C1 segment of cervical spinal cord (tissue), 14 donors: ENCODE measurements around the gene ADARB2.

Experiments
- DNase-seq, 14 donors: peaks; one replicate each; lab custom pipeline; 2025; lab: John Stamatoyannopoulos, UW

Gene ADARB2

DNA sequence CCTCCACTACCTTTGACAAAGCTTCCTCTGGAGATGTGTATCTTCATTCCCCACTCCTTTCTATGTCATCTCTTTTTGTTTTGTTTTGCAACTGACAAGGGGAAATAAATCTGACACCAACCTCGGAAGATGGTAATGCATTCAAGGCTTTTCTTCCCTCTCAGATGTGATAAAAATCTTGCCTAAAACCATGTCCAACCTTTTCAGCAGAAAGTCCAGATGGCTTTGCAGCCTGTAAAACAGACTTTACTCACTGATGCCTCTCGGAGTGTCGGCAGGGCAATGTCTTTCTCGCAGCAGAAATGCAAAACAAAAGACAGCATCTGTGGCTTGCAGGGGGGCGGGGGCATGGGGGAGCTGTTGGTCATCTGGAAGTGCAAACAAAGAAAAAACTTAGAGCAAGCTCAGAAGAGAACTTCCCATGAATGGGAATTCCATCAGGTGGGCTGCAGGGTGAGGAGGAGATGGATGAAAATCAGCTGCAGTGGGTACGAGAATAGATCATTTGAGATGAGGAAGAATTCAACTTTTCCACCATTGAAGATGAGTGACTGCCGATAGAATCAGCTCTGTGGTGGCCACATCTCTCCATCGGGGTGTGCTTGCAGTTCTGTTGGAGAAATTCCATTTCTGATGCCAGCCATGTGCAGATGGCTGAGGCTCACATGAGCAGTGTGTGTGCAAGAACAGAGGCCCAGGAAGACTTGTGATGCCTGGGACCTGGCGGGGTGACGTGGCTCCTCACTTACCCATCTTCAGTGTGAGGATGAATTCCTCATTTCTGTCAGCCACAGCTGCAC is 443.5 kb downstream of the ADARB2 start:
- DNase-seq, result peak in 3 of 14 donors; percentile 25 to 48 (median 37)

DNA sequence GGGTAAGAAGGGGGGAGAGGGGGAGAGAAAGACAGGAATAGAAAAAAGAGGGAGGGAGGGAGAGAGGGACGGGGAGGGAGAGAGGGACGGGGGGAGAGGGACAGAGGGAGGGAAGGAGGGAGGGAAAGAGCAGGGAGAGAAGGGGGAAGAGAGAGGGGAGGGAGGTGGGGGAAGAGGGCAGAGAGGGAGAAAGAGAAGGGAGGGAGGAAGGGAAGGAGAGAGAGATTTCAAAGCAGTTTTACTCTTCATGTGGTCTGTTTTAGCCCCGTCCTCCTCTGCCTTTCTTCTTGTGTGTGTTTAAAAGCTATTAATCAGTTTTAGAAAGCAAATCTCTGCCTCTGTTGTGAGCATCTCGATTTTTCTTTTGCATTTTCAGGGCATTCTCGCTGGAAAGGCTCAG is 444.2 kb downstream of the ADARB2 start:
- peak in 1 of 14 donors; percentile 35 for DNase-seq

DNA sequence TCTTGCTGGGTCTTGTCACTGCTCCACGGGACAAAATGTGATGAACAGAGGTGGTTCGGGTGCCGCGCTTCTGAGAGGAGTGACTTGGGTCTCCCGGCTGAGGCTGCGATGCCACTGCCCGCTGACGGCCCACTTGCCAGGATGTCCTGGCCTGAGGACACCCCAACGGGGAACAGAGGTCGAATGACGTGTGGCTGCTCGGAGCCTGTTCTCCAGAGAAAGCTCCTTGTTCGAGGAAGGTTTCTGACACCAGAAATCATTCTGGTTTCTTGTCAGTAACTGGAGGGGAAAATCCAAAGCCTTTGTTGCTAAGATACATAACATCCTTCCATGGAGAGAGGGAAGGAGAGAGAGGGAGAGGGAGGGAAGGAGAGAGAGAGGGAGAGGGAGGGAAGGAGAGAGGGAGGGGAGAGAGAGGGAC is 444.7 kb downstream of the ADARB2 start:
- DNase-seq, result no peak

DNA sequence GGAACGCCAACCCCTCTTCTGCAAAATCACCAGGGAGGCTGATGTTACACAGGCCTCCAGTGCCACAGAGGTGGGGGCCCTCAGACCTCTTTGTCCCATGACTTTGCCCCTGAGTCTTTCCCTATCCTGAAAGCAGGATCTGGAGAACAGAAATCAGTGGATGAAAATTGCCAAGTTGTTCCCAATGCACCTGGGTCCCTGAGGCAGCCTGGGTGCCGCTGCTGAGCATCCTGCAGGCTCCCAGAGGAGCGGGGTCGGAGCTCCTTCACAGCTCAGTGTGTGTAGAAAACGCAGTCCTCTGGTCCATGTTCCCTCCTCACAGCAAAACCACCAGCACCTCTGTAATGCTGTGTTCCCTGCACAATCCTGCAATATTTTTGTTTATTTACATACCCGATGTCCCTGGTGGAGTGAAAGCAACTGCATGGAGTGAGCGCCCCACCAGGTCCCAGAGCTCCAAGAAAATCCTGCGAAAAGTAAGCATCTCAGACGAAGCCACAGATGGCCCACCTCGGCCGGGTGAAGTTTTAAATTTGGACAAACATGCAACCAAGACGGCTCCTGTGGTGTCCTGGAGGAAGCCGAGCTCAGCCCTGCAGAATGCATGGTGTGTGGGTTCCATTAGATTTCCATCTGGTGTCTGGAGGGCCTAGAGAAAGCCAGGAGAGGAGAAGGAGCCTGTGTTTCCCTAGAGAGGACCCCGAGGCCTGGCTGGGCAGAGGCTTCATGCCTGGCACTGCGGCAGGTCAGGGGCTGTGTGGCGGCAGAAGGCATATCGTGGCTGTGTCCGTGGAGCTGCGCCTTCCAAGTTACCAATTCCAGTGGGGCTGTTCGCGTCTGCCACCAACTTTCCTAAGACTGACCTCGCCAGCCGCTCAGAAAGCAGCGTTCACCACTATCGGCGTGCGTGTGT is 445.9 kb downstream of the ADARB2 start:
- DNase-seq, result no peak

DNA sequence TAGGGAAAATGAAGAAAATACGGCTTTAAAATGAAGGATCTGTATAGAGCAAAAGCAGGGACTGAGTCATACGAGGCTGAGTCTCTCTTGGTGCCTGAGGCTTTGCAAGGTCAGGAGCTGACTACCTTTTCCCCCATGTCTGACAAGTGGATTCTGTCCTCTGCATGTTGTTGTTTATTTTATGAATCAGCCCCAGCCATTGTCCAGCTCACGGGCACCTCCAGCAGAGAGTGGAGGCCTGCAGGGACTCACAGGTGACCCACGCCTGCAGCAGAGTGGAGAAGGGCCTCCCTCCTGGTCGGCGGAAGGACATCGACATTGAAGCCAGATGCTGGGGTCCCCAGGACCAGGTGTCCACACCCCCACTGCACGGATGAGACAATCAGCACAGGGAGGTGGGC is 447.3 kb downstream of the ADARB2 start:
- DNase-seq, result no peak

DNA sequence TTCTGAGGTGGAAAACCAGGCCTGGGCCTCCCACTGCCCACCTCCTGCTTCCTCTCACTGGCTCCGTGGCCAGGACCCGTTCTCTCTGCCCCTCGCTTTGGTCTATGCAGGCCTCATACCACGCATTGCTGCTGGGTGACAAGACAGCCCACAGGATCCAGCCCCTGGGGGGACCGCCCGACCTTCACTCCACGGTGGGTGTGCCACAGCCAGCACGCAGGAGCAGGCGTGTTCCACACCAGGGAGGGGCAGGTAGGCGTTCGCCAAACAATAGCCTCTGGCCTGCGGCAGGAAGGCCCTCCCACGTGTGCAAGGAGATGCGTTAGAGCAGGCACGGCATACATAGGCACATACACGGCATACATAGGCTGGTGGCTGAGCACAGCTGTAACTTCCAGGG is 447.7 kb downstream of the ADARB2 start:
- DNase-seq, result no peak

DNA sequence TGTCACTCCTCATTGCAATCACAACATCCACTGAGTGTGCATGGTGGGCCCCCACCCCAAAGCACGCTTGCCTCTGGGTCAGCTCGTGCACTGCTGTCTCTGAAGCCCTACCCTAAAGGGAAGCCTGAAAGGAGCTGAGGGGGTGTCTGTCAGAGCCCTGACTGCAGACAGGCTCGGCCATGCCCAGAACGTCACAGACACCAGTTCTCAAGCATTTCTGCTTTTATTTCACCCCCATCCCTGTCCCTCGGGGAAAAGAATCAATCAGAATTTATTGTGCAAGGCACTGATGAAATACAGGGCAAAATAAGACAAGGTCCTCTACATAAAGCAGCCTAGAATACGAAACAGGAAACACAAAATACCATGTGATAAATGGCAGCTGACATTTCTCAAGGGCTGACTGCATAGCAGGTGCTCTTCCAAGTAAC is 449.3 kb downstream of the ADARB2 start:
- peak in 2 of 14 donors; percentile 21 to 31 for DNase-seq

DNA sequence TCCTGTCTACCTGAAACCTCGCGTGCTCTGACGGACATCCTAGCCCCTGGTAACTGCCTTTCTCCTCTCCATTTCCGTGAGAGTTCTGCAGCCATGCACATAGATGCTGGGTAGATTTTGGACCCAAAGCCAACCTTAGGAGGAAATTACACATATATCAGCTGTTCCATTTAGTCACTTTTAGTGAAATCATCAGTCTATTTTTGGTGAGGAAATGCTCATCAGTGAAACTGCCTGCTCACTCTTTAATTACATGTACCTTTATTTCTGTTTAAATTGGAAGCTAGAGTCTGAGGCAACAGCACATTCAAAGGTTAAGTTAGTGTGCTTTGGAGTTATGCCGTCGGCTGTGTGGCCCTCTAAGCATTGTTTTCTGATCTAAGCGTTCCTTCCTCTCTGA is 449.8 kb downstream of the ADARB2 start:
- no peak for DNase-seq

DNA sequence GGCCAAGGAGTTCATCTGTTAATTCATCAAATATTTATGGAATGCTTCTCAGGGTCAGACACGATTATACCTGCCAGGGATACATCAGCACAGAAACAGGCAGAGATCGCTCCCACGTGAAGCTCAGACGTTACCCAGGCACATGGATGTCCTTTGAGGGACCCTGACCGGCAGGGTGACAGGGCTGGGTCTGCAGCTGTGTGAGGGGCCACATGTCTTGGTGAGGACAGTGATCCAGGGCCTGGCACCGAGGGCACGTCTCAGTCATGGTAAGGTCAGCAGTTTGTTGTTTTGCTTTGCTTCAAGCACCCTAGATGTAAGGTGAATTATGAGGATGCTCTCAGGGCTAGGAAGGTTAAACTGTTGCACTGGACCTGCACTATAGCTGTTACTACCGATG is 453.2 kb downstream of the ADARB2 start:
- no peak for DNase-seq

DNA sequence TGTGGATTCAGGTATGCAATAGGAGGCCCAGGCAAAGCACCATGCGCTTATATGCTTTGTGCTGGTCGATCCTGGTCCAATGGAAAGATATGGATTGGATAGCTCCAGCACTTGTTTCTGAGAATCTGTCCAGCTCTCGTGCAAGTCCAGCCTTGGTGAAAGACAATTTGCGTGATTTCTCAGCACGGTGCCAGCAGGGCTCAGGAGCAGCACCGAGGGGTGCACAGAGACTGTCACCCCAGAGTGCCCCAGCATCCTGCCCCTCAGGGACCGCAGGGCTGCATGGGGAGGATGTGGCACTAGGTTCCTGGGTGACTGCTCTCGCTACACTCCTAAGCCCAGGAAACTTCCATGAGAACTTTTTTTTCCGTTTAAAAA is 455.9 kb downstream of the ADARB2 start:
- no peak for DNase-seq

DNA sequence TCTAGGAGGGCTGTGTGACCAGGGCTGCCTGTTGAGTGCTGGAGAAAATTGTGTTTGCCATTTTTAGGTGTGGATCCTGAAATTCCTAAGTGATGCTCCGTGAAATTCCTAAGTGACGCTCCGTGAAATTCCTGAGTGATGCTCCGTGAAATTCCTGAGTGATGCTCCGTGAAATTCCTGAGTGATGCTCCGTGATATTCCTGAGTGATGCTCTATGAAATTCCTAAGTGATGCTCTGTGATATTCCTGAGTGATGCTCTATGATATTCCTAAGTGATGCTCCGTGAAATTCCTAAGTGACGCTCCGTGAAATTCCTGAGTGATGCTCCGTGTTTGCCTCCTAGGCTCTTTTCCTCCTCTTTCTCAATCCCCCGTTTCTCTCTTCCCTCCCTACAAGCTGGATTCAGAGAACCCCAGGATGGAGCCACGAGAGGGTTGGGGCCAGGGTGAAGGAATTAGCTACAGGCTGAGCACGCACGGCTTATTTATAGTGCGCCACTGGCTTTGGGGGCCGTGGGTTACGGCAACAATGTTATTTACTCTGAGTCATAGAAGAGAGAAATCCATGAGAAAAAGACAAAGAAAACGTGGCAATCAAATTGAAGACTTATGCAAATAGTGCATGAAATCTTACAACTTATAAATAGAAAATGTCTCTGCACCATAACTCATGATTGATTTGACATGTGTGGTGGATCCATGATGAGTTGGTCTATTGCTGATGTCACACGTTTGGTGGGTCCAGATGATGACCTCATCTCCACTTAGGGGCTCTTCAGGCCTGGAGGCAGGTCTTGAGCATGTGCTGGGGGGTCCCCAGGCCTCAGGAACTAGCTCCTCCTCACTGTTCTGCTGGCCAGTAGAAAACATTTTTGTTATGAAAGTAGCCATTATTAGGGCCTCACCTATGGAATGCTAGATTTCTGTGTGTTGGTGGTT is 456.6 kb downstream of the ADARB2 start:
- DNase-seq, result no peak

DNA sequence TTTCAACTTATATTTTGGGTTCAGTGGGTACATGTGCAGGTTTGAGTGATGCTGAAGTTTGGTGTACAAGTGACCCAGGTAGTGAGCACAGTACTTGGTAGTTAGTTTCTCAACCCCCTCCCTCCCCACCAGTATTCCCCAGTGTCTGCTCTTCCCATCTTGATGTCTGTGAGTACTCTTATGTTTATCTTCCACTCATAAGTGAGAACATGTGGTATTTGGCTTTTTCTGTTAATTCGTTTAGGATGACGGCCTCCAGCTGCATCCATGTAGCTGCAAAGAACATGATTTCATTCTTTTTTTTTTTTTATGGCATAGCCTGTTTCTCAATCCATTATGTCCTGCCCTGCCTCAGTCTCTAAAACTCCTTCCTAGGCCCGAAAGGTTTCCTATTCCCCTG is 459.0 kb downstream of the ADARB2 start:
- no peak for DNase-seq

DNA sequence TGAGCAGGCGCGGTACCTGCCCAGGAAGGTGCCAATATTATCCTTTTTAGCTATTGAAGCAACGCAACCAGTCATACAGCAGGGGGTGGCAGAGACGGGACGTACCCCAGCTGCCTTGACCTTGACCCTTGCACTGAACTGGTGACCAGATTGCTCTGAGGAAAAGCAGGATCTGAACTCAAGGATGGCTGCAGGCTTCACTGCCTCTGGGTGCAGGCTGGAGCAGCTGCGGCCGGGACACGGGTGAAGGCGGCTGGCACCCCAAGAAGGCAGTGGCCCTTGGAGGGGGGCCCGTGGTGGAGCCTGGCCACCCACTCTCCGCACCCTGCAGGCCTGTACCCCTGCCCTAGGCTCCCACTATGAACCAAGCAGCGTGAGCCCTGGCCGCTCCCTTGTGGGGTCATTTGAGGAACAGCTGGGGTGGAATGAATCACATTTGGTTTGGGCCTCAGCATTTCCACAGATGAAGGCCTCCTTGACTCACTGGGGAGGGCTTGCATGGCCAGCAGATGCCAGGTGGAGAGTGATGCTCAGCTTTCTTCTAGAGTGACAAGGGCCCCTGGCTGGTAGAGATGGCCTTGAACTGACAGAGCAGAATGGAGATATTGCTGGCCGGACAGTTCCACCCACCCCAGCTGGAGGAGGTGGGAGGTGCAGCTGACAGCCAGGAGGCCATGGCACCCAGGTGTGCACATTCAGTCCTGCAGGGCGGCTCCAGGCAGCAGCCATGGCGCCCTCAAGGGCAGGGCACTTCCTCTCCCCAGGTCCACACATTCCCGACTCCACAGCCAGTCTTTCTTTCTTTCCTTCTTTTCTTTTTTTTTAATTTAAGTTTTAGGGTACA is 462.4 kb downstream of the ADARB2 start:
- DNase-seq, result no peak

DNA sequence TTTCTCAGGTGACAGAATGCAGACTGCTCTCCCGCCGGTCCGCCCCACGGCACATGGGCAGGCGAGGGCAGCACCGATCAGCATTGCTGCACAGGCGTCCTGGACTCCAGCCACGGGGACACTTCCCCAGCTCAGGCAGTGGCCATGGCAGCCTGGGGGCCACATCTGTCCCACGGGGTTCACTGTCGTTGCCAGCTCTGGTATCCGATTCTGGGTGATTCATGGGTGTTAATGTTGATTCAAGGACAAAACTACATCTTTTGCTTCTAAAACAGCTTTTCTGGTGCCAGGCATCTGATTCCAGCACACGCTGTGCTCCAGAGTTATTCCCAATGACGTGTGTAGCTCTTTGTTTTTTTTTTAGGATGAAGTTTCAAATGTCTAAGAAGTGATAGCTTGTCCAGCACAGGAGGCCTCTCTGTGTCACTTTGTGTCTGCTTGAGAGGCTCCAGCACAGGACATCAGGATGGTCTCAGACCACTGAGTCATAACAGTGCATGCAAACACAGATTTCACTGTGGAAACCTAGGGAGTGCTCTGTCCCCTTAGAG is 463.1 kb downstream of the ADARB2 start:
- DNase-seq, result no peak

DNA sequence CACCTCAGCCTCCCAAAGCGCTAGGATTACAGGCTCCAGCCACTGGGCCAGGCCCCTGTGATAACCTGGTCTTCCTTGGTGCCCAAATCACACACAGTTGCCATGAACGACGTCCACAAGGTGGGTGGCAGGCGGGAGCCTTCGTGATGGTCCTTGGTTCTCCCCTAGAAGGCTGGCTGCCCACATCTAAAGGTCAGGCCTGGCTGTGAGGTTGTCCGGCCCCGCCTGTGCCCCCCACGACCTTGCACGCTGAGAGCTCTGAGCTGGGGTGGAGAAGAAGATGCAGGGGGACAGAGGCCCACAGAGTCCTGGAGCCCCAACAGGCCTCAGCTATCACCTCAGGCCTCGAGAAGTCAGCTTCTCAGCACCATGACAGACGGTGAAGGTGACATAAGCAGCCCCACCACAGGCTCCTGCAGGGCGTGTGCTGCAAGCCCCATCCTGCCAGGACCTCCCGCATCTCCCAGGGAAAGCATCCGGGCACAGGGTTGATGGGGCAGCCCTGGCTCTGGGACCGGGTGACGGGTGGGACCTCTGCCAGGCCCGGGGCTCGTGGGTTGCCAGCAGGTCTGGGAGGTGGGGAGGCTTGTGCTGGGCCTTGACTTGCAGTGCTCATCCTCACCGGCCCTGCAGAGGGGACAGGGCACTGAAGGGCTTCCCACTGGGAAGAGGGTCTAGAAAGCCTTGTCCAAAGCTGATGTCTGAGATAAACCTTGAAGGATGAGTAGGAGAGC is 463.8 kb downstream of the ADARB2 start:
- no peak for DNase-seq

DNA sequence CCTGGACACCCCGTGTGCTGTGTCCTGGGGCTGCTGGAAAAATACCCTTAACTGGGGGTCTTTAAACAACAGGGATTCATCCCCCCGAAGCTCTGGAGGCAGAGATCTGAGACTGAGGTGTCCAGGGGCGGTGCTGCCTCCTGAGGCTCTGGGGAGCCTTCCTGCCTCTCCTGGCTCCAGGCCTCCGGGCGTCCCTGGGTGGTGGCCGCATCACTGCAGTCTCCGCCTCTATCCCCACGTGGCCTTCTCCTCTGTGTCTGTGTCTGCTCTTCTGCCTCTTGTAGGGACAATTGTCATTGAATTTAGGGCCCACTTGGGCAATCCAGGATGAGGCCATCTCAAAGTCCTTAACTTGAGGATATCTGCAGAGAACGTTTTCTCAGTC is 464.6 kb downstream of the ADARB2 start:
- DNase-seq, result no peak

DNA sequence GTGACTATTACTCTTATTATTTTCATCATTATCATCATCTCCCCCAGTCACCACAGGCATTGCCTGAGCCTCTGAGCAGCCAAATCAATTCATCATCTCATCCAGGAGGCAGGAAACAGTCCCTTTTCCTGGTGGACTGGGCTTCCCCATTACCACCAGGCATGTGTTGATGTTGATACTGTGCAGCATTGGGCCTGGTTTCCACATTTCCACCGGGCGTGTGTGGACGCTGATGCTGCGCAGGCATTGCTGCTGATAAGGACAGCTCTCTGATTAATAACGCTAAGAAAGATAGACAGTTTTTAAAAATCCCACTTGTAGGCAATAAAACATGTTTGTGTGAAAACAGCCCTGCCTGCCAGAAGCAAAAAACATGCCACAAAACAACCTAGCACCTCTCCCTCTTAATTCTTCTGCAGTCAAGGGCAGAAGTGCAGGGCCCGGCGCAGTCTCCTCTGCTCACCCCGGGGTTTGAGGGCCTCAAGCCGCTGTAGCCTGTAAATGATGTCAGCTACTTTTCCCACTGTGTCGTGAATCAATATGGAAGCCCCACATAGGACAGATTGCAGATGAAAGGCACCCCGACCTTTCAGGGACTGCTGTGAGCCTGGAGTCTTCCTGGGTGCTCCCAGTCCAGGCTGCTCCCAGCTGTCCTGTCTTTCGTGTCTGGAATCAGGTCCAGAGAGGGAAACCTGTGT is 465.1 kb downstream of the ADARB2 start:
- DNase-seq, result no peak

DNA sequence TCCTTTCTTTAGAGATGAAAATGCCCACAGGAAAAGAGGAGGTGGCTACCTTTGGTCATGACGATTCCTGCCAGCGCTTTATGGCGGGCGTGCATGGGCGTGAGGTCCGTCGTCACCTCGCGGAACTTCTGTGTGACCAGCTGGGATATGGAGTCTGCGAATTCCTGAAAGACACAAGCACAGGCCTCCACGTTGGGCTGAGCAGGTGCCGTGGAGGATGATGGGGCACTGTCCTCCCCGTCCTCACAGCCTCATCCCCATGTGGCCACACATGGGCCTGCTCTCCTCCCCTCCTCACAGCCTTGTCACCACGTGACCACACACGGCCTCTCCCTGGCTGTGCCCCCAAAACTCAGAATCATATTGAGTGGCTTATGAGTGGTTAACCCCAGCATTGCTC is 466.4 kb downstream of the ADARB2 start:
- DNase-seq, result no peak

DNA sequence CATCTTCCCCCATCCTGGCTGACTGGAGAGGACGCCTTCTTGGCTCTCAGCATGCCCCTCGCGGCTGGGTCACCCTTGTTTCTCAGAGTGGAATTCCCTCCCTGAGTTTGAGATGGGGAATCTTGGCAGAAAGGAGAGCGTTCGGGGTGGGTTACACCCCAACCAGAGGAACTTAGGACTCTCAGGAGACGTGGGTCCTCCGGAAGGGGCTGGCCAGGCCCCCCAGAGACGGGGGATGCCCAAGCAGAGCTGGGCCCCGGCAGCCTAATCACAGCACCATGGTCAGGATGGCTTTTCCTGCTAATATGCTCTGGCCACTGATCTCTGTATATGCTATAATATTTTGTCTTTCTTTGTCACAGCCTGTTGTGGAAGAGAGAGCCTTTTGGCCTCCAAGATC is 466.8 kb downstream of the ADARB2 start:
- DNase-seq, result no peak
